A549 (cell line): ENCODE results near the gene C12orf75. TPM values are rescaled to one million over a fixed set of nuclear protein-coding genes. Genes with fewer than 3 reads are reported as not detected.

Experiments used
- ATAC-seq, 2 experiments: fragments of 200-7000 bp in 1 of 2; fragments of >200 bp in 1 of 2; cut with Nextera tagmentation in 1 of 2; cut with Tn5 transposase in 1 of 2; 3 replicates each; pipeline versions ENCODE4 v1.8.0 to v1.9.1; 2018 to 2020; ENCODE audit warnings: mild to moderate bottlenecking in 1 of 2, moderate library complexity in 1 of 2
- CTCF ChIA-PET: fragments of 300-600 bp; sonication (Branson Sonifier 250); formaldehyde crosslinking; extraction: SDS; loops from one replicate; lab custom pipeline; 2021; ENCODE audit warnings: antibody characterized with exemption, inconsistent platforms; lab: Yijun Ruan, JAX
- POLR2A ChIA-PET: fragments of 350-600 bp; formaldehyde crosslinking; extraction: SDS; loops from one replicate; lab custom pipeline; 2021; ENCODE audit warnings: antibody characterized with exemption, inconsistent platforms; lab: Yijun Ruan, JAX
- DNase-seq, 2 experiments: peaks; one replicate each; pipeline versions ENCODE4 v3.0.0 to v3.0.0-alpha.2; 2011 to 2016; ENCODE audit warnings: low read depth in 1 of 2, low spot score in 1 of 2
- FAIRE-seq: peaks from 2 replicates; lab custom pipeline; 2011; peaks lifted over from hg19 to GRCh38; lab: Jason Lieb, UNC
- H3K27ac ChIP-seq, 2 experiments: fragments of >200 bp; sonication (Bioruptor Twin); formaldehyde crosslinking; 3 replicates each; pipeline ENCODE4 v1.5.1; 2016 to 2017
- H3K4me1 ChIP-seq: fragments of >200 bp; sonication (Bioruptor Twin); formaldehyde crosslinking; 3 replicates; pipeline ENCODE4 v1.6.1; 2016
- H3K4me2 ChIP-seq: fragments of >200 bp; sonication (Bioruptor Twin); formaldehyde crosslinking; 3 replicates; pipeline ENCODE4 v1.6.1; 2016
- H3K4me3 ChIP-seq: fragments of >200 bp; sonication (Bioruptor Twin); formaldehyde crosslinking; 3 replicates; pipeline ENCODE4 v1.5.1; 2016
- H3K9me3 ChIP-seq: fragments of >200 bp; sonication (Bioruptor Twin); formaldehyde crosslinking; 3 replicates; pipeline ENCODE4 v1.6.1; 2016
- CBX8 ChIP-seq: fragments of 200-600 bp; sonication (generic); IDR thresholded peaks from 2 replicates; pipeline ENCODE4 v1.6.1; 2016
- CEBPB ChIP-seq, 2 experiments: fragments of >200 bp in 1 of 2; sonication (Bioruptor Twin) in 1 of 2; formaldehyde crosslinking in 1 of 2; IDR thresholded peaks; 2 replicates each; pipeline ENCODE4 v1.6.1; 2012 to 2016
- EHF ChIP-seq: fragments of 250-450 bp; sonication (Bioruptor Pico); IDR thresholded peaks from 2 replicates; pipeline ENCODE4 v1.5.0; 2020; ENCODE audit warnings: mild to moderate bottlenecking
- HDAC2 ChIP-seq: fragments of 200-600 bp; sonication (generic); IDR thresholded peaks from 2 replicates; pipeline ENCODE4 v1.6.1; 2016
- HOXB13 ChIP-seq: fragments of 250-450 bp; sonication (Bioruptor Pico); IDR thresholded peaks from 2 replicates; pipeline ENCODE4 v1.5.0; 2020; ENCODE audit warnings: low read depth, mild to moderate bottlenecking, moderate library complexity
- JUN ChIP-seq, 2 experiments: fragments of >200 bp; sonication (Bioruptor Twin); formaldehyde crosslinking; IDR thresholded peaks; 2 replicates in 1 of 2; 3 replicates in 1 of 2; pipeline ENCODE4 v1.6.1; 2016 to 2017
- JUNB ChIP-seq: fragments of >200 bp; sonication (Bioruptor Twin); formaldehyde crosslinking; IDR thresholded peaks from 2 replicates; pipeline ENCODE4 v1.6.1; 2016
- MAZ ChIP-seq: fragments of 150-350 bp; IDR thresholded peaks from 2 replicates; pipeline ENCODE4 v1.6.1; 2014; ENCODE audit warnings: antibody characterized with exemption, low read depth, low read length, borderline replicate concordance
- RAD21 ChIP-seq, 2 experiments: fragments of >200 bp in 1 of 2; sonication (Bioruptor Twin) in 1 of 2; formaldehyde crosslinking in 1 of 2; IDR thresholded peaks in 1 of 2; conservative IDR thresholded peaks in 1 of 2; 2 replicates in 1 of 2; 3 replicates in 1 of 2; pipeline ENCODE4 v1.6.1; 2012 to 2018; ENCODE audit warnings: inconsistent platforms in 1 of 2
- RARB ChIP-seq: fragments of 250-450 bp; sonication (Bioruptor Pico); IDR thresholded peaks from 2 replicates; pipeline ENCODE4 v1.8.0; 2021; ENCODE audit warnings: mild to moderate bottlenecking, moderate library complexity
- SMC3 ChIP-seq: fragments of >200 bp; sonication (Bioruptor Twin); formaldehyde crosslinking; IDR thresholded peaks from 3 replicates; pipeline ENCODE4 v1.6.1; 2018; ENCODE audit warnings: inconsistent platforms
- WGBS: methylation state at CpG from one replicate; pipeline ENCODE4 v1.1.6; 2017; ENCODE audit errors: missing lambda C conversion rate; 5-methylcytosine and 5-hydroxymethylcytosine counted together
- polyA plus RNA-seq, 4 experiments: library from polyadenylated mRNA; depleted of rRNA in 3 of 4; stranded (reverse); fragments of >200 nt; fragmentation: RNase III in 1 of 4; extraction: RNeasy Plus Mini Kit Qiagen cat#74134 plus additional on column Dnase treatment in 1 of 4; gene quantifications; 2 replicates in 3 of 4; 3 replicates in 1 of 4; pipeline ENCODE4 v1.2.3, GENCODE V29; 2011 to 2017
- TF ChIP-seq, protein P1 (sequence below): IDR thresholded peaks from 2 replicates; pipeline ENCODE4 v1.6.1; 2012
- TF ChIP-seq, protein P2 (sequence below): IDR thresholded peaks from 2 replicates; pipeline ENCODE4 v1.6.1; 2012
- TF ChIP-seq, protein P3 (sequence below): fragments of 250-450 bp; sonication (Bioruptor Pico); IDR thresholded peaks from 2 replicates; pipeline ENCODE4 v1.5.0; 2020; ENCODE audit warnings: low read depth, mild to moderate bottlenecking, moderate library complexity
- TF ChIP-seq, protein P4 (sequence below): fragments of >200 bp; sonication (Bioruptor Twin); formaldehyde crosslinking; IDR thresholded peaks from 2 replicates; pipeline ENCODE4 v1.6.1; 2016

The C12orf75 gene
- polyA plus RNA-seq, 2 of the 4 experiments (the other 2 are of a cell fraction), result 210 to 298 TPM

DNA sequence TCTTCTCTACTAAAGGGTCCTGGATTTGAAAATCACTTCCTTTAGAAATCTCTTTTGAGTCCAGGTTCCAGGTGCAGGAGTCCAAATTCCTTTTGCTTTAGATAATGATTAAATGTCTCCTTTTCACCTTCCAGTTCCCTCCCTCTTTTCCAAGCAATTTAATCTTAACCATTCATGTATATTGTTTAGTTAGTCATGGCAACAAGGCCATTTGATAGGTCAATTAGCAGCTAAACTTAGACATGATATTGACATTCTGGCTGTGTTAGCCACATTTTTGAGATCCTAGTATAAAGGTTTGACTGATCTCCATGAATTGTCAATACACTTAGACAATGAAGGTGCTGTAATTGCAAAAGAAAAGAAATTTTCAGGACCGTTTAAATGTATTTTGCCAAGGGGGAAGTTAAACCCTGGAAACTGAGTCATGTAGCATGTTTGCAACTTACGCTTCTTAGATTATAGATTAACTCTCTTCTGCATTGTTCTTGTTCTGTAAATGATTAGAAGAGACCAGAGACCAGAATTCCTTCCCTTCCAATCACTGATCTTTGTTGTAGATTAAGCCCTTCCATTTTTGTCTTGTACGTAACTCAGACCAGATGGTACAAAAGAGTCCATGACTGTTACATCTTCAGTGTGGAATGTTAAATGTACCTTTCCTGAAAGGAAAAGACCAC, 12.4 kb upstream of the C12orf75 start (continued):
- TF ChIP-seq, protein P1, sequence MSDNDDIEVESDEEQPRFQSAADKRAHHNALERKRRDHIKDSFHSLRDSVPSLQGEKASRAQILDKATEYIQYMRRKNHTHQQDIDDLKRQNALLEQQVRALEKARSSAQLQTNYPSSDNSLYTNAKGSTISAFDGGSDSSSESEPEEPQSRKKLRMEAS, result peak; percentile 38
- TF ChIP-seq JUN (IDR thresholded peaks at IDR 0.05) (peak; percentile 39 to 51; a peak in 1 of 5 replicates), EHF (CRISPR knock-in tag) (no peak), HOXB13 (CRISPR knock-in tag) (no peak), SMC3 (no peak), HDAC2 (no peak), RARB (CRISPR knock-in tag) (no peak), CEBPB (IDR thresholded peaks at IDR 0.05) (peak in 1 of 2 experiments; percentile 40; a peak in 1 of 4 replicates), JUNB (peak; percentile 57; the same call in 1 of the 2 replicates)
- TF ChIP-seq, protein P2, sequence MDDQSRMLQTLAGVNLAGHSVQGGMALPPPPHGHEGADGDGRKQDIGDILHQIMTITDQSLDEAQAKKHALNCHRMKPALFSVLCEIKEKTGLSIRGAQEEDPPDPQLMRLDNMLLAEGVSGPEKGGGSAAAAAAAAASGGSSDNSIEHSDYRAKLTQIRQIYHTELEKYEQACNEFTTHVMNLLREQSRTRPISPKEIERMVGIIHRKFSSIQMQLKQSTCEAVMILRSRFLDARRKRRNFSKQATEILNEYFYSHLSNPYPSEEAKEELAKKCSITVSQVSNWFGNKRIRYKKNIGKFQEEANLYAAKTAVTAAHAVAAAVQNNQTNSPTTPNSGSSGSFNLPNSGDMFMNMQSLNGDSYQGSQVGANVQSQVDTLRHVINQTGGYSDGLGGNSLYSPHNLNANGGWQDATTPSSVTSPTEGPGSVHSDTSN, result no peak

DNA sequence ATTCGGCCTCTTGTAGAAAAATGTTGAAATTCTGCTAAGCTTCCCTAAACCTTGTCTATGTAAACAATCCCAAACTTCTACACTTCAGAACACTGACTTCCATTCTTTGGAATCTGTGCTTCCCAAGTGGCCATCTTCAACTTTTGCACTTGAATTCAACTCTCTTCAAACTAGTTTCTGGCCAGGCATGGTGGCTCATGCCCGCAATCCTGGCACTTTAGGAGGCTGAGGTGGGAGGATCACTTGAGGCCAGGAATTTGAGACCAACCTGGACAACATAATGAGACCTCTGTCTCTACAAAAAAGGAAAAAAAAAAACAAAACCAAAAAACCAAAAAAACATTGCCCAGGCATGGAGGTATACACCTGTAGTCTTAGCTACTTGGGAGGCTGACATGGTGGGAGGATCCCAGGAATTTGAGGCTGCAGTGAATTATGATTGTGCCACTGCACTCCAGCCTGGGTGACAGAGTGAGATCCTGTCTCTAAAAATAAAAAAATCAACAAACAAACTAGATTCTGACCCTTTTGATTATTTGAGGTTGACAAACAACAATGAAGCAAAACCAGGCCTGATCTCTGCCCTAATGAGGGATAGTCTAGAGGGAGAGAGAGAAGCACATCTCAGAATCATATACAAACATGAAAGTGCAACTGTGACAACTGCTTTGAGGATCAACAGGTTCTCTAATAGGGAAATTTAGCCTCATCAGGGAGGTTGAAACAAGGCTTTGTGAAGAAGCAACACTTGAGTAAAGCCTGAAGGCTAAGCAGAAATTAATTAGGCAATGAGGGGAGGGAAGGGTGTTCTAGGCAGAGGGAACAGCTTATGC, 11.6 kb upstream of the C12orf75 start:
- peak overlapping the region; percentile 80 for H3K4me2 ChIP-seq
- DNase-seq (no peak), ATAC-seq (no peak), FAIRE-seq (no peak)
- WGBS, result 45% methylated on average over 2 of the region's 2 CpGs
- CTCF ChIA-PET, result interaction anchor here (0.7 to 3.5 kb wide), 4 partner anchors 12 to 909 kb away, joined by 3 to 19 read pairs (median 3); partner anchors contain the start of gene C12orf75
- H3K4me1 ChIP-seq, result peaks cover 50% of the 10 kb centered on the region
- no peak overlapping the region for H3K4me3 ChIP-seq
- peak overlapping the region; percentile 85 to 88 for H3K27ac ChIP-seq
- TF ChIP-seq, protein P3, sequence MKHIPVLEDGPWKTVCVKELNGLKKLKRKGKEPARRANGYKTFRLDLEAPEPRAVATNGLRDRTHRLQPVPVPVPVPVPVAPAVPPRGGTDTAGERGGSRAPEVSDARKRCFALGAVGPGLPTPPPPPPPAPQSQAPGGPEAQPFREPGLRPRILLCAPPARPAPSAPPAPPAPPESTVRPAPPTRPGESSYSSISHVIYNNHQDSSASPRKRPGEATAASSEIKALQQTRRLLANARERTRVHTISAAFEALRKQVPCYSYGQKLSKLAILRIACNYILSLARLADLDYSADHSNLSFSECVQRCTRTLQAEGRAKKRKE (CRISPR knock-in tag), result no peak
- TF ChIP-seq CBX8 (no peak), MAZ (no peak)
- H3K9me3 ChIP-seq, result no peaks in the 10 kb centered on the region
- POLR2A ChIA-PET, result no interaction called here

DNA sequence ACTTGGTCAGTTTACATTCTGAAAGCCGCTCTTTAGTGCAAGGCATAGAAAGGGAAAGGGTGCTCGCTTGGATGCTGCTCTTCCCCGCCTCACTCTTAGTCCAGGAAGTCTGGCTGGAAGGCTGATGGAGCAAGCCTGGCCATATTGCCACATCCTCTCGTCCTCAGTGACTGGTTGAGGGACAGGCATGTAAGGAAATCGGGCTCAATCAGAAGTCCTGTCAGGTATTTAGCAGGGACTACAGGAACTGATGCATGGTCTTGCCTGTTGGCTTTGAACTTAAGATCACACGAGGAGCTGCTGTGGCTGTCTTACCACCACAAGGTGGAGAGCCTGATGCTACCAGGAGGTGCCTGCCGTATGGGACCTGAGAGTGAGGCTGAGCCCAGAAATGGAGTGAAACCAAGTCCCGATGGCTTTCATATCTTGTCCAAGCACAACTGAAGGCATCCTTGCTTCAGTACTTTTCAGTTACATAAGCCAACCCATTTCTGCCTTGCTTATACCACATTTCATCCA, 10.7 kb upstream of the C12orf75 start:
- DNase-seq, result peak in 1 of 2 experiments; percentile 46

DNA sequence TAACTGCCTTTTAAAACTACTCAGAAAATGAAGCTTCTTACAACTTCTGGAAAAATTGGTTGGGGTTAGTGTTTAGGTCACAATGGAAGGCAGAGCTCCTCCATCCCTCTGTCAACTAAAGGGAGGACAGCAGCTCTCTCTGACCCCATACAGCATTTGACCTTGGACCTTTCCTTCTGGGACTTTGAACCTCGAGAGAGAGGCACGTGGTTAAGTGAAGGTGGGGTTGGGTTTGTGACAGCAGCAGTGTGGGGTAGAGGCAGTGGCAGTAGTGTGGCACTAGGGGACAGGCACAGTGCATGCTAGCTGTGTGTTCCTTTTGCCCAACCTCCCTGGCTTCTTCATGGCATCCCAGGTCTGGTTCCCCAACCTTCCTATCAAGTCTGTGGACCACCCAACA, 9.4 kb upstream of the C12orf75 start:
- H3K4me3 ChIP-seq, result no peak overlapping the region
- ATAC-seq, result no peak
- H3K9me3 ChIP-seq, result no peaks in the 10 kb centered on the region
- TF ChIP-seq, protein P4, sequence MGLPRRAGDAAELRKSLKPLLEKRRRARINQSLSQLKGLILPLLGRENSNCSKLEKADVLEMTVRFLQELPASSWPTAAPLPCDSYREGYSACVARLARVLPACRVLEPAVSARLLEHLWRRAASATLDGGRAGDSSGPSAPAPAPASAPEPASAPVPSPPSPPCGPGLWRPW, result no peak
- peak in 1 of 2 experiments; percentile 39; a peak in 1 of 5 replicates for TF ChIP-seq RAD21 (conservative IDR thresholded peaks at IDR 0.05 in 1 of 2, IDR thresholded peaks at IDR 0.05 in 1 of 2)
- peak overlapping the region; percentile 85 to 88; a peak in 5 of 6 replicates for H3K27ac ChIP-seq
- POLR2A ChIA-PET, result no interaction called here
- WGBS, result 26% methylated on average over 2 of the region's 2 CpGs
- no peak for FAIRE-seq
- CTCF ChIA-PET, result interaction anchor here (1.1 to 3.5 kb wide), 4 partner anchors 10 to 70 kb away, joined by 4 to 19 read pairs (median 6); partner anchors contain the start of gene C12orf75
- no peak for DNase-seq
- no peak overlapping the region for H3K4me2 ChIP-seq
- peaks cover 40% of the 10 kb centered on the region for H3K4me1 ChIP-seq

More for the DNA sequence above, 10.7 kb upstream of the C12orf75 start:
- ChIA-PET POLR2A (no interaction called here), CTCF (interaction anchor here (0.8 to 3.5 kb wide), 4 partner anchors 11 to 63 kb away, joined by 3 to 19 read pairs (median 5); partner anchors contain the start of gene C12orf75)
- ATAC-seq (peak in 1 of 2 experiments; percentile 42; a peak in 3 of 6 replicates), FAIRE-seq (no peak)
- Histone ChIP-seq H3K9me3 (no peaks in the 10 kb centered on the region), H3K4me3 (no peak overlapping the region), H3K4me1 (peaks cover 50% of the 10 kb centered on the region), H3K27ac (peak overlapping the region; percentile 85 to 88), H3K4me2 (no peak overlapping the region)
- TF ChIP-seq JUN (IDR thresholded peaks at IDR 0.05) (no peak), RAD21 (conservative IDR thresholded peaks at IDR 0.05 in 1 of 2, IDR thresholded peaks at IDR 0.05 in 1 of 2) (peak in 1 of 2 experiments; percentile 28; a peak in 1 of 5 replicates)
- 93% methylated on average over 8 of the region's 8 CpGs for WGBS
